Liver (tissue), 9 donors: Measurements from ENCODE around the gene ZC3H18. TPM values are rescaled to one million over a fixed set of nuclear protein-coding genes. Genes with fewer than 3 reads are reported as not detected.

Experiments
- DNase-seq: peaks from one replicate; pipeline ENCODE4 v3.0.0-alpha.2; 2017; ENCODE audit warnings: low spot score
- H3K27ac ChIP-seq, 2 donors: one replicate each; pipeline ENCODE4 v1.7.0; 2013; ENCODE audit warnings: inconsistent platforms in 2 of 2, low read length in 2 of 2, control low read depth in 1 of 2, low read depth in 1 of 2, mild to moderate bottlenecking in 1 of 2
- H3K27me3 ChIP-seq, 4 donors: one replicate each; pipeline versions ENCODE4 v1.6.1 to v1.7.0; 2013; ENCODE audit warnings: low read length in 3 of 4, inconsistent platforms in 1 of 4, mild to moderate bottlenecking in 1 of 4, moderate library complexity in 1 of 4; ENCODE audit not compliant: control insufficient read depth in 4 of 4, insufficient read depth in 4 of 4
- H3K36me3 ChIP-seq, 4 donors: one replicate each; pipeline versions ENCODE4 v1.6.1 to v1.7.0; 2013; ENCODE audit warnings: low read length in 3 of 4, mild to moderate bottlenecking in 3 of 4, low read depth in 1 of 4, moderate library complexity in 1 of 4; ENCODE audit not compliant: control insufficient read depth in 4 of 4, insufficient read depth in 3 of 4
- H3K4me1 ChIP-seq, 4 donors: one replicate each; pipeline versions ENCODE4 v1.6.1 to v1.7.0; 2013; ENCODE audit warnings: low read length in 3 of 4, mild to moderate bottlenecking in 3 of 4, moderate library complexity in 1 of 4; ENCODE audit not compliant: control insufficient read depth in 4 of 4, insufficient read depth in 4 of 4
- H3K4me3 ChIP-seq, 3 donors: one replicate each; pipeline versions ENCODE4 v1.6.1 to v1.7.0; 2013; ENCODE audit warnings: low read length in 3 of 3, control low read depth in 1 of 3, low read depth in 1 of 3, mild to moderate bottlenecking in 1 of 3
- H3K9ac ChIP-seq, 2 donors: one replicate each; pipeline ENCODE4 v1.7.0; 2013; ENCODE audit warnings: low read length in 2 of 2, mild to moderate bottlenecking in 2 of 2, moderate library complexity in 2 of 2, control low read depth in 1 of 2, low read depth in 1 of 2
- H3K9me3 ChIP-seq, 4 donors: one replicate each; pipeline versions ENCODE4 v1.6.1 to v1.7.0; 2013; ENCODE audit warnings: low read length in 3 of 4; ENCODE audit not compliant: control insufficient read depth in 4 of 4
- EGR1 ChIP-seq, 2 donors: IDR thresholded peaks; 2 replicates each; pipeline ENCODE4 v1.6.1; 2016 to 2018; ENCODE audit warnings: antibody characterized with exemption in 2 of 2, low read depth in 2 of 2
- FOXA1 ChIP-seq: IDR thresholded peaks from 2 replicates; pipeline ENCODE4 v1.6.1; 2016; ENCODE audit warnings: antibody characterized with exemption
- FOXA2 ChIP-seq: IDR thresholded peaks from 2 replicates; pipeline ENCODE4 v1.6.1; 2016; ENCODE audit warnings: antibody characterized with exemption
- GABPA ChIP-seq, 2 donors: IDR thresholded peaks in 1 of 2; conservative IDR thresholded peaks in 1 of 2; 2 replicates each; pipeline ENCODE4 v1.6.1; 2016; ENCODE audit warnings: antibody characterized with exemption in 2 of 2, mild to moderate bottlenecking in 1 of 2, moderate library complexity in 1 of 2
- HNF4A ChIP-seq, 2 donors: conservative IDR thresholded peaks; 2 replicates each; pipeline ENCODE4 v1.6.1; 2016; ENCODE audit warnings: antibody characterized with exemption in 2 of 2, mild to moderate bottlenecking in 2 of 2
- HNF4G ChIP-seq: IDR thresholded peaks from 2 replicates; pipeline ENCODE4 v1.6.1; 2016; ENCODE audit warnings: antibody characterized with exemption
- NR2F2 ChIP-seq: IDR thresholded peaks from 2 replicates; pipeline ENCODE4 v1.6.1; 2016; ENCODE audit warnings: antibody characterized with exemption
- RAD21 ChIP-seq, 2 donors: IDR thresholded peaks; 2 replicates each; pipeline ENCODE4 v1.6.1; 2016; ENCODE audit warnings: antibody characterized with exemption in 2 of 2, mild to moderate bottlenecking in 2 of 2
- RXRA ChIP-seq, 2 donors: IDR thresholded peaks; 2 replicates each; pipeline ENCODE4 v1.6.1; 2017 to 2018; ENCODE audit warnings: antibody characterized with exemption in 2 of 2, mild to moderate bottlenecking in 1 of 2
- SP1 ChIP-seq: IDR thresholded peaks from 2 replicates; pipeline ENCODE4 v1.6.1; 2018; ENCODE audit warnings: antibody characterized with exemption, mild to moderate bottlenecking
- TAF1 ChIP-seq: conservative IDR thresholded peaks from 2 replicates; pipeline ENCODE4 v1.6.1; 2016; ENCODE audit warnings: antibody characterized with exemption, mild to moderate bottlenecking
- YY1 ChIP-seq: IDR thresholded peaks from 2 replicates; pipeline ENCODE4 v1.6.1; 2016; ENCODE audit warnings: antibody characterized with exemption, mild to moderate bottlenecking
- ZBTB33 ChIP-seq: IDR thresholded peaks from 2 replicates; pipeline ENCODE4 v1.6.1; 2016; ENCODE audit warnings: antibody characterized with exemption
- WGBS: extraction: QIAGEN DNeasy Blood & Tissue Kit; methylation state at CpG from one replicate; pipeline ENCODE4 v1.1.7; 2013; 5-methylcytosine and 5-hydroxymethylcytosine counted together
- polyA plus RNA-seq, 2 donors: library from polyadenylated mRNA; stranded (reverse) in 1 of 2; unstranded in 1 of 2; fragments of 200-250 nt in 1 of 2; fragments of >200 nt in 1 of 2; fragmentation: Nextera tagmentation in 1 of 2; extraction: Ambion mirVana in 1 of 2; gene quantifications; one replicate each; pipeline versions ENCODE4 v1.2.1 to v1.2.3, GENCODE V29; 2013 to 2015
- total RNA-seq, 2 donors: library from RNA; depleted of rRNA; stranded (reverse); fragments of >200 nt; gene quantifications; one replicate each; pipeline ENCODE4 v1.2.3, GENCODE V29; 2014
- TF ChIP-seq, protein P1 (sequence below): IDR thresholded peaks from 2 replicates; pipeline ENCODE4 v1.6.1; 2016; ENCODE audit warnings: antibody characterized with exemption
- TF ChIP-seq, protein P2 (sequence below): fragments of 150-350 bp; IDR thresholded peaks from 2 replicates; pipeline ENCODE4 v1.5.1; 2017; ENCODE audit warnings: improper control_type of control experiment, low read depth, low read length; ENCODE audit not compliant: missing input control
- TF ChIP-seq, protein P3 (sequence below): IDR thresholded peaks from 2 replicates; pipeline ENCODE4 v1.6.1; 2016; ENCODE audit warnings: antibody characterized with exemption
- donor health status: healthy.
- donor health status: healthy.
- donor health status: healthy.
- donor health status: healthy.
- donor health status: healthy.

ZC3H18 gene
- total and polyA plus RNA-seq, 4 donors = 10.2 to 10.9 (median 10.5) TPM

- H3K27ac ChIP-seq = no peak overlapping the region
- WGBS = 97% methylated on average over 16 of the region's 16 CpGs
- TF ChIP-seq NR2F2 = no peak
- TF ChIP-seq TAF1 = no peak
- TF ChIP-seq, protein P1, sequence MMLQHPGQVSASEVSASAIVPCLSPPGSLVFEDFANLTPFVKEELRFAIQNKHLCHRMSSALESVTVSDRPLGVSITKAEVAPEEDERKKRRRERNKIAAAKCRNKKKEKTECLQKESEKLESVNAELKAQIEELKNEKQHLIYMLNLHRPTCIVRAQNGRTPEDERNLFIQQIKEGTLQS = no peak
- no peak for TF ChIP-seq HNF4G
- TF ChIP-seq, protein P2, sequence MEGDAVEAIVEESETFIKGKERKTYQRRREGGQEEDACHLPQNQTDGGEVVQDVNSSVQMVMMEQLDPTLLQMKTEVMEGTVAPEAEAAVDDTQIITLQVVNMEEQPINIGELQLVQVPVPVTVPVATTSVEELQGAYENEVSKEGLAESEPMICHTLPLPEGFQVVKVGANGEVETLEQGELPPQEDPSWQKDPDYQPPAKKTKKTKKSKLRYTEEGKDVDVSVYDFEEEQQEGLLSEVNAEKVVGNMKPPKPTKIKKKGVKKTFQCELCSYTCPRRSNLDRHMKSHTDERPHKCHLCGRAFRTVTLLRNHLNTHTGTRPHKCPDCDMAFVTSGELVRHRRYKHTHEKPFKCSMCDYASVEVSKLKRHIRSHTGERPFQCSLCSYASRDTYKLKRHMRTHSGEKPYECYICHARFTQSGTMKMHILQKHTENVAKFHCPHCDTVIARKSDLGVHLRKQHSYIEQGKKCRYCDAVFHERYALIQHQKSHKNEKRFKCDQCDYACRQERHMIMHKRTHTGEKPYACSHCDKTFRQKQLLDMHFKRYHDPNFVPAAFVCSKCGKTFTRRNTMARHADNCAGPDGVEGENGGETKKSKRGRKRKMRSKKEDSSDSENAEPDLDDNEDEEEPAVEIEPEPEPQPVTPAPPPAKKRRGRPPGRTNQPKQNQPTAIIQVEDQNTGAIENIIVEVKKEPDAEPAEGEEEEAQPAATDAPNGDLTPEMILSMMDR = no peak
- no peak for TF ChIP-seq RAD21 (IDR thresholded peaks at IDR 0.05)
- no peak for TF ChIP-seq ZBTB33
- TF ChIP-seq, protein P3, sequence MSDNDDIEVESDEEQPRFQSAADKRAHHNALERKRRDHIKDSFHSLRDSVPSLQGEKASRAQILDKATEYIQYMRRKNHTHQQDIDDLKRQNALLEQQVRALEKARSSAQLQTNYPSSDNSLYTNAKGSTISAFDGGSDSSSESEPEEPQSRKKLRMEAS = no peak
- TF ChIP-seq GABPA (IDR thresholded peaks at IDR 0.05 in 1 of 2, conservative IDR thresholded peaks at IDR 0.05 in 1 of 2) = no peak
- no peak for TF ChIP-seq FOXA1
- TF ChIP-seq EGR1 (IDR thresholded peaks at IDR 0.05; ENCODE audit: low read depth in 2 of 2) = no peak
- no peak for TF ChIP-seq SP1
- TF ChIP-seq RXRA (IDR thresholded peaks at IDR 0.05) = no peak
- no peak for TF ChIP-seq HNF4A (conservative IDR thresholded peaks at IDR 0.05)
- TF ChIP-seq YY1 = no peak
- TF ChIP-seq FOXA2 = no peak
- no peak for DNase-seq
- H3K36me3 ChIP-seq = peaks cover 7 to 58% (median 27%) of the 10 kb centered on the region in 4 donors
- H3K27me3 ChIP-seq = no peaks in the 10 kb centered on the region
- no peak overlapping the region for H3K9ac ChIP-seq
- no peaks in the 10 kb centered on the region for H3K4me1 ChIP-seq
- no peaks in the 10 kb centered on the region for H3K9me3 ChIP-seq
- H3K4me3 ChIP-seq = no peak overlapping the region
Measured at GRCh38 chr16:88580371-88580770, 10.2 kb downstream of the ZC3H18 start.

DNA sequence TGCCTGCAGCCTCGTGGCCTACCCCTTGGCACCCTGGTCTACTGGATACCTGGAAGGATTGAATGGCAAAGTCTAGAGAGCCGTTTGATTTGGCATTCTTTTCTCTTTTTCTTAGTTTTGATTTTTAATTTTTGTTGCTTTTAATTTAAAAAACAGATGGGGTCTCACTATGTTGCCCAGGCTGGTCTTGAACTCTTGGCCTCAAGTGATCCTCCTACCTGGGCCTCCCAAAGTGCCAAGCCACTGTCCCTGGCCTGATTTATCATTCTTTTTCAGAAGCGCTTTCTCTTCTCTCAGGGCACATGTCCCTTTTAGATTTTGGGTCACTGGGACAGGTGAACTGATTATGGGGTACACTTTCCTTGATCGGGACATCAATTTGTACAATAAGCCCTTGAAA is 10.8 kb downstream of the ZC3H18 start:
- DNase-seq = no peak
- no peak for TF ChIP-seq HNF4G
- H3K27me3 ChIP-seq = no peaks in the 10 kb centered on the region
- no peak overlapping the region for H3K9ac ChIP-seq
- no peaks in the 10 kb centered on the region for H3K9me3 ChIP-seq
- H3K27ac ChIP-seq = no peak overlapping the region
- H3K36me3 ChIP-seq = peaks cover 7 to 60% (median 26%) of the 10 kb centered on the region in 4 donors
- H3K4me1 ChIP-seq = no peaks in the 10 kb centered on the region
- 88% methylated on average over 4 of the region's 4 CpGs for WGBS
- no peak overlapping the region for H3K4me3 ChIP-seq
